ENCODE results near the gene PLPP4.
"Not testable (repeated sequence)": the region's sequence is repeated elsewhere in the genome, so short reads cannot be mapped to it uniquely, and the experiment has no call there.

DNA sequence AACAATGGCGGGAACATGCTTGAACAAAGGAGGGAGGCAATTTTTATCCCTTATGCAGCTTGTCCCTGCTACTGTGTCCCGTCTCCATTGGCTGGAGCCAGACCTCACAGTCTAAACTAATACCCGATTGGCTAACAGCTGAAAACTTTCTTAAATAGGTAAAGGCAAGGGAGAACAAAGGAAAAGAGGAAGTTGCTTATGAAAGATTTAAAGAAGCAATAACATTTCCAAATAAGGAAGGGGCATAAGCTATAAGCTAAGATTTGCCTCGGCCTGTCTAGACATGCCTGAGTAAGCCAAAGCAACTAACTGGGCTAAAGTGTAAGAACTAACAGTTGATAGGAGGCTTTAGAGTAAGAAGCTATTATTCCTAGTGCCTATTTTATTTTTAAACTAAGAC, 47.2 kb downstream of the PLPP4 start:
- TF ChIP-seq, protein P1, sequence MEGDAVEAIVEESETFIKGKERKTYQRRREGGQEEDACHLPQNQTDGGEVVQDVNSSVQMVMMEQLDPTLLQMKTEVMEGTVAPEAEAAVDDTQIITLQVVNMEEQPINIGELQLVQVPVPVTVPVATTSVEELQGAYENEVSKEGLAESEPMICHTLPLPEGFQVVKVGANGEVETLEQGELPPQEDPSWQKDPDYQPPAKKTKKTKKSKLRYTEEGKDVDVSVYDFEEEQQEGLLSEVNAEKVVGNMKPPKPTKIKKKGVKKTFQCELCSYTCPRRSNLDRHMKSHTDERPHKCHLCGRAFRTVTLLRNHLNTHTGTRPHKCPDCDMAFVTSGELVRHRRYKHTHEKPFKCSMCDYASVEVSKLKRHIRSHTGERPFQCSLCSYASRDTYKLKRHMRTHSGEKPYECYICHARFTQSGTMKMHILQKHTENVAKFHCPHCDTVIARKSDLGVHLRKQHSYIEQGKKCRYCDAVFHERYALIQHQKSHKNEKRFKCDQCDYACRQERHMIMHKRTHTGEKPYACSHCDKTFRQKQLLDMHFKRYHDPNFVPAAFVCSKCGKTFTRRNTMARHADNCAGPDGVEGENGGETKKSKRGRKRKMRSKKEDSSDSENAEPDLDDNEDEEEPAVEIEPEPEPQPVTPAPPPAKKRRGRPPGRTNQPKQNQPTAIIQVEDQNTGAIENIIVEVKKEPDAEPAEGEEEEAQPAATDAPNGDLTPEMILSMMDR (IDR thresholded peaks at IDR 0.05 in 8 of 11, conservative IDR thresholded peaks at IDR 0.05 in 3 of 11): not testable (repeated sequence)
- not testable (repeated sequence) for TF ChIP-seq POLR2A (IDR thresholded peaks at IDR 0.05)
